Peyer's patch (tissue), 4 donors: Measurements from ENCODE around the gene DAPK1.

Source experiments
- CTCF ChIP-seq, 6 experiments: fragments of 450-650 bp in 4 of 6; fragments of 200-600 bp in 2 of 6; sonication (generic) in 1 of 6; IDR thresholded peaks; one replicate each; pipeline ENCODE4 v1.5.1; 2017 to 2019; ENCODE audit warnings: antibody characterized with exemption in 6 of 6, mild to moderate bottlenecking in 3 of 6, moderate library complexity in 1 of 6
- POLR2A ChIP-seq, 2 donors: fragments of 450-650 bp; IDR thresholded peaks; one replicate each; pipeline ENCODE4 v1.5.1; 2017; ENCODE audit warnings: antibody characterized with exemption in 2 of 2, mild to moderate bottlenecking in 2 of 2, moderate library complexity in 2 of 2

DNA sequence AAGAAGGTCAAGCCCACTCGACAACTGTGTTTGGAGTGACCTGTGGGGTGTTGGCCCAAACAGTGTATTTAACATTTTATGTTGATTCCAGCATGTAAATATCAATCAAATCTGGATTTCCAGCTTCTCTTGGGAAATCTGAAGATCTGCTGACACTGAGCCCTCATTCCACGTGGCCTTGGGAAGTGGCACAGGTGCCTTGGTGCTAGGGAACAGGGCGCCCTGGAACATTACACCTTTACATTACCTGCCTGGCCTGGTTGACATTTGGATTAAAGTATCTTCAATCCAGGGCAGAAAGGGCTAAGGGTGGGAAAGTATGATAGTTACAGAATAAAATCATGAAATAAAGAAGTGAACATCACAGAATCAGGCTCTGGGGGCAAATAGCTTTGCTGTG, 143.4 kb downstream of the DAPK1 start:
- no peak for TF ChIP-seq CTCF (IDR thresholded peaks at IDR 0.05)
- no peak for TF ChIP-seq POLR2A (IDR thresholded peaks at IDR 0.05)
